HEK293 (cell line): ENCODE measurements around the gene PDLIM7.

Experiments used
- CTCF ChIA-PET: fragments of 350-600 bp; formaldehyde crosslinking; extraction: SDS; loops from one replicate; lab custom pipeline; 2021; ENCODE audit warnings: antibody characterized with exemption; lab: Yijun Ruan, JAX
- POLR2A ChIA-PET: fragments of 300-600 bp; formaldehyde crosslinking; extraction: SDS; loops from one replicate; lab custom pipeline; 2020; ENCODE audit warnings: antibody characterized with exemption, inconsistent platforms; lab: Yijun Ruan, JAX
- H3K27ac ChIP-seq: fragments of 200-500 bp; sonication (Bioruptor generic); 2 replicates; pipeline ENCODE4 v1.5.1; 2014; ENCODE audit warnings: low read depth, low read length, control low read depth, inconsistent platforms; ENCODE audit errors: extremely low read depth
- H3K36me3 ChIP-seq, 2 experiments: fragments of 200-500 bp in 1 of 2; sonication (Bioruptor generic) in 1 of 2; 1 replicate in 1 of 2; 2 replicates in 1 of 2; pipeline ENCODE4 v1.5.1; 2014 to 2017; ENCODE audit warnings: inconsistent platforms in 2 of 2, low read length in 2 of 2; ENCODE audit not compliant: control insufficient read depth in 2 of 2, insufficient read depth in 1 of 2
- H3K4me1 ChIP-seq: fragments of 200-500 bp; sonication (Bioruptor generic); 2 replicates; pipeline ENCODE4 v1.5.1; 2014; ENCODE audit warnings: mild to moderate bottlenecking, low read length, inconsistent platforms; ENCODE audit not compliant: control insufficient read depth, insufficient read depth
- H3K4me3 ChIP-seq: 2 replicates; pipeline ENCODE4 v1.5.1; 2011; ENCODE audit warnings: low read depth, mild to moderate bottlenecking, control low read depth, low read length, moderate library complexity
- H3K9me3 ChIP-seq: fragments of 200-500 bp; sonication (Bioruptor generic); 2 replicates; pipeline ENCODE4 v1.5.1; 2014; ENCODE audit warnings: low read depth, low read length, inconsistent platforms; ENCODE audit not compliant: control insufficient read depth, insufficient read depth
- FEZF1 ChIP-seq: fragments of 450-650 bp; formaldehyde crosslinking; IDR thresholded peaks from 2 replicates; pipeline ENCODE4 v1.5.1; 2016; ENCODE audit warnings: missing biosample characterization, missing genetic modification characterization
- GFI1B ChIP-seq: fragments of 450-650 bp; formaldehyde crosslinking; IDR thresholded peaks from 2 replicates; pipeline ENCODE4 v1.5.1; 2016; ENCODE audit warnings: missing biosample characterization, missing genetic modification characterization
- PRDM1 ChIP-seq: fragments of 450-650 bp; formaldehyde crosslinking; IDR thresholded peaks from 2 replicates; pipeline ENCODE4; 2016; ENCODE audit warnings: missing biosample characterization, missing genetic modification characterization
- TRIM28 ChIP-seq: IDR thresholded peaks from 2 replicates; pipeline ENCODE4 v1.6.1; 2011; ENCODE audit warnings: low read length, control low read depth, borderline replicate concordance
- ZBTB26 ChIP-seq: fragments of 450-650 bp; formaldehyde crosslinking; optimal IDR thresholded peaks from 2 replicates; pipeline ENCODE3; 2016; ENCODE audit warnings: missing biosample characterization, mild to moderate bottlenecking, missing genetic modification characterization
- ZBTB8A ChIP-seq: fragments of 450-650 bp; formaldehyde crosslinking; IDR thresholded peaks from 2 replicates; pipeline ENCODE4 v1.5.1; 2016; ENCODE audit warnings: missing biosample characterization, missing genetic modification characterization
- ZIC2 ChIP-seq: fragments of 450-650 bp; formaldehyde crosslinking; IDR thresholded peaks from 2 replicates; pipeline ENCODE4 v1.5.1; 2016; ENCODE audit warnings: missing biosample characterization, missing genetic modification characterization
- ZNF248 ChIP-seq: fragments of 450-650 bp; formaldehyde crosslinking; IDR thresholded peaks from 2 replicates; pipeline ENCODE4 v1.5.1; 2017; ENCODE audit warnings: missing biosample characterization, missing genetic modification characterization
- ZNF266 ChIP-seq: fragments of 450-650 bp; formaldehyde crosslinking; IDR thresholded peaks from 2 replicates; pipeline ENCODE4 v1.5.1; 2016; ENCODE audit warnings: missing biosample characterization, missing genetic modification characterization, low read depth
- ZNF324 ChIP-seq: fragments of 450-650 bp; formaldehyde crosslinking; IDR thresholded peaks from 2 replicates; pipeline ENCODE4 v1.5.1; 2016; ENCODE audit warnings: missing biosample characterization, missing genetic modification characterization
- ZNF366 ChIP-seq: fragments of 450-650 bp; formaldehyde crosslinking; conservative IDR thresholded peaks from 2 replicates; pipeline ENCODE4 v1.5.1; 2016; ENCODE audit warnings: missing biosample characterization, missing genetic modification characterization
- ZNF501 ChIP-seq: fragments of 450-650 bp; formaldehyde crosslinking; IDR thresholded peaks from 2 replicates; pipeline ENCODE4 v1.5.1; 2016; ENCODE audit warnings: missing biosample characterization, missing genetic modification characterization
- ZNF600 ChIP-seq: fragments of 450-650 bp; formaldehyde crosslinking; IDR thresholded peaks from 2 replicates; pipeline ENCODE4 v1.5.1; 2016; ENCODE audit warnings: missing biosample characterization, missing genetic modification characterization
- TF ChIP-seq, protein P1 (sequence below): fragments of 450-650 bp; formaldehyde crosslinking; IDR thresholded peaks from 2 replicates; pipeline ENCODE4 v1.5.1; 2016; ENCODE audit warnings: missing biosample characterization, missing genetic modification characterization
- TF ChIP-seq, protein P2 (sequence below): fragments of 450-650 bp; formaldehyde crosslinking; IDR thresholded peaks from 2 replicates; pipeline ENCODE4 v1.5.1; 2017; ENCODE audit warnings: missing biosample characterization, missing genetic modification characterization
- TF ChIP-seq, protein P3 (sequence below): fragments of 450-650 bp; formaldehyde crosslinking; IDR thresholded peaks from 2 replicates; pipeline ENCODE4 v1.5.1; 2017; ENCODE audit warnings: missing biosample characterization, missing genetic modification characterization
- TF ChIP-seq, protein P4 (sequence below): fragments of 450-650 bp; formaldehyde crosslinking; IDR thresholded peaks from 2 replicates; pipeline ENCODE4 v1.5.1; 2016; ENCODE audit warnings: missing biosample characterization, missing genetic modification characterization, borderline replicate concordance

Gene PDLIM7

DNA sequence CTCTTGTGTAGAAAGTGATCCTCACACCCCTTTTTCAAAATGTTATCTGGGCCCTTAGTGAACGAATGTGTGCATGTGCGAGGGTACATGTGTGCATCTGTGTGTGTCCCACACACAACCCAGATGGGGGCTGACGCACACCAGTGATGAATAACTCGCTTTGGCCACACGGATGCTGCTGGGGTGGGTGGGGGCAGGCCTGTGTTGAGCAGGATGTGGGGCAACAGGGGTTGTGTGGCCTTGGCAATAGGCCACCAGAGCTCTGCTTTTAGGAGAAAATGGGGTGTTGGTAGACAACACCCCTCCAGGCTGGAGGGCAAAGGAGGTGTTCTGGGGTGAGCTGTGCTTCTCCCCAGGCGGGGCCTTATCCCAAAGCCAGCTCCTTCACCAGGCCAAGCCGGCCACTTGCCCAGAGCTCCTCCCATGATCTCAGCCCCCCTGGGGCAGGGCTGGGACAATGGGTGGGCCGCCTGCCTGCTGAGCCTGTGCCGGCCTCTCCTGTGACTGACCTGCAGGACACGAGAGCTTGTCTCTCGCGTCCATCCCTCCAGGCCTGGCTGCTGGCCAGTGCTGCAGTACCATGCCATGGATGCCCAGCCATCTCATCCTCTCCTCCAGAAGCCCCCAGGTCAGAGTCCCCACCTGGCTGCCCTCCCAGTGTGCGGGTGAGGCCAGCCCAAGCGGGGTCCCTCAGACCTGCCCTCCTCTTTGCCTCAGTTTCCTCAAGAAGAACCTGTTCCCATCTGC is 25.6 kb downstream of the PDLIM7 start:
- H3K36me3 ChIP-seq: peaks cover 3 to 44% of the 10 kb centered on the region in 2 experiments; a peak in 2 of 3 replicates
- H3K4me1 ChIP-seq: peaks cover 4% of the 10 kb centered on the region
- H3K4me3 ChIP-seq: peak overlapping the region; percentile 85
- H3K27ac ChIP-seq: peak overlapping the region; percentile 82; the same call in 1 of the 2 replicates
- no peaks in the 10 kb centered on the region for H3K9me3 ChIP-seq
- no peak for TF ChIP-seq ZNF266 (tag by site-specific recombination)
- TF ChIP-seq, protein P1, sequence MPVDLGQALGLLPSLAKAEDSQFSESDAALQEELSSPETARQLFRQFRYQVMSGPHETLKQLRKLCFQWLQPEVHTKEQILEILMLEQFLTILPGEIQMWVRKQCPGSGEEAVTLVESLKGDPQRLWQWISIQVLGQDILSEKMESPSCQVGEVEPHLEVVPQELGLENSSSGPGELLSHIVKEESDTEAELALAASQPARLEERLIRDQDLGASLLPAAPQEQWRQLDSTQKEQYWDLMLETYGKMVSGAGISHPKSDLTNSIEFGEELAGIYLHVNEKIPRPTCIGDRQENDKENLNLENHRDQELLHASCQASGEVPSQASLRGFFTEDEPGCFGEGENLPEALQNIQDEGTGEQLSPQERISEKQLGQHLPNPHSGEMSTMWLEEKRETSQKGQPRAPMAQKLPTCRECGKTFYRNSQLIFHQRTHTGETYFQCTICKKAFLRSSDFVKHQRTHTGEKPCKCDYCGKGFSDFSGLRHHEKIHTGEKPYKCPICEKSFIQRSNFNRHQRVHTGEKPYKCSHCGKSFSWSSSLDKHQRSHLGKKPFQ (tag by site-specific recombination): no peak
- TF ChIP-seq TRIM28: no peak
- no peak for TF ChIP-seq ZNF248 (tag by site-specific recombination)
- TF ChIP-seq ZIC2: peak; percentile 87
- TF ChIP-seq ZNF324: no peak
- TF ChIP-seq, protein P2, sequence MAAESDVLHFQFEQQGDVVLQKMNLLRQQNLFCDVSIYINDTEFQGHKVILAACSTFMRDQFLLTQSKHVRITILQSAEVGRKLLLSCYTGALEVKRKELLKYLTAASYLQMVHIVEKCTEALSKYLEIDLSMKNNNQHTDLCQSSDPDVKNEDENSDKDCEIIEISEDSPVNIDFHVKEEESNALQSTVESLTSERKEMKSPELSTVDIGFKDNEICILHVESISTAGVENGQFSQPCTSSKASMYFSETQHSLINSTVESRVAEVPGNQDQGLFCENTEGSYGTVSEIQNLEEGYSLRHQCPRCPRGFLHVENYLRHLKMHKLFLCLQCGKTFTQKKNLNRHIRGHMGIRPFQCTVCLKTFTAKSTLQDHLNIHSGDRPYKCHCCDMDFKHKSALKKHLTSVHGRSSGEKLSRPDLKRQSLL (tag by site-specific recombination): no peak
- TF ChIP-seq FEZF1 (tag by site-specific recombination): no peak
- TF ChIP-seq, protein P3, sequence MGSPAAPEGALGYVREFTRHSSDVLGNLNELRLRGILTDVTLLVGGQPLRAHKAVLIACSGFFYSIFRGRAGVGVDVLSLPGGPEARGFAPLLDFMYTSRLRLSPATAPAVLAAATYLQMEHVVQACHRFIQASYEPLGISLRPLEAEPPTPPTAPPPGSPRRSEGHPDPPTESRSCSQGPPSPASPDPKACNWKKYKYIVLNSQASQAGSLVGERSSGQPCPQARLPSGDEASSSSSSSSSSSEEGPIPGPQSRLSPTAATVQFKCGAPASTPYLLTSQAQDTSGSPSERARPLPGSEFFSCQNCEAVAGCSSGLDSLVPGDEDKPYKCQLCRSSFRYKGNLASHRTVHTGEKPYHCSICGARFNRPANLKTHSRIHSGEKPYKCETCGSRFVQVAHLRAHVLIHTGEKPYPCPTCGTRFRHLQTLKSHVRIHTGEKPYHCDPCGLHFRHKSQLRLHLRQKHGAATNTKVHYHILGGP (tag by site-specific recombination): no peak
- CTCF ChIA-PET: interaction anchor here (0.8 to 3.1 kb wide), 6 partner anchors 15 to 162 kb away, joined by 3 to 14 read pairs (median 6); no protein-coding TSS in a partner anchor
- POLR2A ChIA-PET: interaction anchor here (0.7 to 7.3 kb wide), 11 partner anchors 9 to 101 kb away, joined by 3 to 102 read pairs (median 4); partner anchors contain the start of genes DDX41, DOK3 and PDLIM7

- CTCF ChIA-PET: interaction anchor here (0.7 to 3.1 kb wide), 4 partner anchors 14 to 25 kb away, joined by 7 to 14 read pairs (median 10); no protein-coding TSS in a partner anchor
- TF ChIP-seq ZNF600 (tag by site-specific recombination) (0 out of 2 replicates have a peak, but pooled peaks have one; percentile 14), ZBTB8A (tag by site-specific recombination) (no peak)
- Histone ChIP-seq H3K4me3 (no peak overlapping the region), H3K4me1 (peaks cover 4% of the 10 kb centered on the region), H3K9me3 (no peaks in the 10 kb centered on the region), H3K27ac (no peak overlapping the region), H3K36me3 (peaks cover 5 to 53% of the 10 kb centered on the region in 2 experiments; a peak in 2 of 3 replicates)
- POLR2A ChIA-PET: interaction anchor here (0.7 to 7.3 kb wide), 6 partner anchors 8 to 100 kb away, joined by 3 to 102 read pairs (median 6); partner anchors contain the start of gene PDLIM7
These were observed 26.5 kb downstream of the PDLIM7 start for GRCh38 chr5:177470759-177471536.

DNA sequence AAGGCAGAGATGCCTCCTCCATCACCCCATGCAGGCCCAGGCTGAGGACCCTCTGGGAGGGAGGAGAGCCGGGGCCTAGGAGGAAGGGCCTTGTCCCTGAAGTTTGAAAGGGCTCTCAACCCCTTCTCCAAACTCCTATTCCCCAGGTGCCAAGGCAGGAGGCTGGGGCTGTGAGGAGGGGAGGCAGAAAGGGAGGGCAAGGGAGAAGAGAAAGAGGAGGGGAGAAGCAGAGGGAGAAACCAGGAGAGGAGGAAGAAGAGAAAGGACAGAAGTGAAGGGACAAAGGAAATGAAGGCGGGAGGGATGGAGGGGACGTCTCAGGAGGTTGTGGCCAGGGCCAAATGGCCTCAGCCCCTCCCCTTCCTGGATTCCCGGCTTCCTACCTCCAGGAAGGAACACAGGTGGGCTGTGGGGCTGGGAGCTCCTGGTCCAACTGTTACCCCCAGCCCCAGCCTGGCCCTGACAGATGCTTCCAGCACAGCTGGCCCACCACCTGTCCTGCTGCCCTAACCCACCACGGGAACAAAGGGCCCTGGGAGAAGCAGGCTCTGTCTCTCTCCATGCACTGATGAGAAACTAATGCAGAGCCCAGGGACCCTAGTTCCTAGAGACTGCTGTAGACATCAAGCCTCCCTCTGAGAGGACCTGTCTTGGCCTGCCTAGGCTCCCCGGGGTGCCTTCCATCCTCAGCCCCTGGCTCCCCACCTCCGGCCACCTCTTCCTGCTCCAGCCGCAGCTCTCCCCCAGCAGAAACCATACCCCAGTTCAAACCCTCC is 27.5 kb downstream of the PDLIM7 start:
- Histone ChIP-seq H3K36me3 (peaks cover 14 to 62% of the 10 kb centered on the region in 2 experiments; a peak in 2 of 3 replicates), H3K4me3 (no peak overlapping the region), H3K9me3 (no peaks in the 10 kb centered on the region), H3K4me1 (peaks cover 4% of the 10 kb centered on the region), H3K27ac (no peak overlapping the region)
- POLR2A ChIA-PET: interaction anchor here (1.0 to 7.3 kb wide), 5 partner anchors 9 to 27 kb away, joined by 3 to 102 read pairs (median 15); partner anchors contain the start of gene PDLIM7
- CTCF ChIA-PET: interaction anchor here (0.7 to 3.1 kb wide), 6 partner anchors 13 to 162 kb away, joined by 3 to 12 read pairs (median 3); no protein-coding TSS in a partner anchor
- TF ChIP-seq ZBTB26 (tag by site-specific recombination) (no peak), ZNF366 (tag by site-specific recombination) (peak; percentile 62), FEZF1 (tag by site-specific recombination) (no peak), ZNF501 (tag by site-specific recombination) (no peak), GFI1B (no peak), PRDM1 (tag by site-specific recombination) (peak; percentile 93), ZIC2 (peak; percentile 76)
- TF ChIP-seq, protein P4, sequence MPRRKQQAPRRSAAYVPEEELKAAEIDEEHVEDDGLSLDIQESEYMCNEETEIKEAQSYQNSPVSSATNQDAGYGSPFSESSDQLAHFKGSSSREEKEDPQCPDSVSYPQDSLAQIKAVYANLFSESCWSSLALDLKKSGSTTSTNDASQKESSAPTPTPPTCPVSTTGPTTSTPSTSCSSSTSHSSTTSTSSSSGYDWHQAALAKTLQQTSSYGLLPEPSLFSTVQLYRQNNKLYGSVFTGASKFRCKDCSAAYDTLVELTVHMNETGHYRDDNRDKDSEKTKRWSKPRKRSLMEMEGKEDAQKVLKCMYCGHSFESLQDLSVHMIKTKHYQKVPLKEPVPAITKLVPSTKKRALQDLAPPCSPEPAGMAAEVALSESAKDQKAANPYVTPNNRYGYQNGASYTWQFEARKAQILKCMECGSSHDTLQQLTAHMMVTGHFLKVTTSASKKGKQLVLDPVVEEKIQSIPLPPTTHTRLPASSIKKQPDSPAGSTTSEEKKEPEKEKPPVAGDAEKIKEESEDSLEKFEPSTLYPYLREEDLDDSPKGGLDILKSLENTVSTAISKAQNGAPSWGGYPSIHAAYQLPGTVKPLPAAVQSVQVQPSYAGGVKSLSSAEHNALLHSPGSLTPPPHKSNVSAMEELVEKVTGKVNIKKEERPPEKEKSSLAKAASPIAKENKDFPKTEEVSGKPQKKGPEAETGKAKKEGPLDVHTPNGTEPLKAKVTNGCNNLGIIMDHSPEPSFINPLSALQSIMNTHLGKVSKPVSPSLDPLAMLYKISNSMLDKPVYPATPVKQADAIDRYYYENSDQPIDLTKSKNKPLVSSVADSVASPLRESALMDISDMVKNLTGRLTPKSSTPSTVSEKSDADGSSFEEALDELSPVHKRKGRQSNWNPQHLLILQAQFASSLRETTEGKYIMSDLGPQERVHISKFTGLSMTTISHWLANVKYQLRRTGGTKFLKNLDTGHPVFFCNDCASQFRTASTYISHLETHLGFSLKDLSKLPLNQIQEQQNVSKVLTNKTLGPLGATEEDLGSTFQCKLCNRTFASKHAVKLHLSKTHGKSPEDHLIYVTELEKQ: no peak
